Neutrophil (primary cell): ENCODE measurements around the gene PACSIN1.

Experiments used
- H3K27ac ChIP-seq: fragments of 200-600 bp; sonication (generic); 2 replicates; pipeline ENCODE4 v1.5.1; 2016; ENCODE audit warnings: mild to moderate bottlenecking, moderate library complexity
- H3K27me3 ChIP-seq: fragments of 200-600 bp; sonication (generic); 2 replicates; pipeline ENCODE4 v1.6.0; 2016; ENCODE audit warnings: mild to moderate bottlenecking
- H3K36me3 ChIP-seq: fragments of 200-600 bp; sonication (generic); 2 replicates; pipeline ENCODE4 v1.5.1; 2017
- H3K4me1 ChIP-seq, 2 experiments: fragments of 200-600 bp in 1 of 2; sonication (generic) in 1 of 2; 1 replicate in 1 of 2; 2 replicates in 1 of 2; pipeline versions ENCODE4 v1.5.1 to v1.6.1; 2013 to 2016; ENCODE audit warnings: low read depth in 1 of 2, low read length in 1 of 2, mild to moderate bottlenecking in 1 of 2, moderate library complexity in 1 of 2; ENCODE audit not compliant: control insufficient read depth in 1 of 2, insufficient read depth in 1 of 2
- H3K4me3 ChIP-seq, 2 experiments: fragments of 200-600 bp in 1 of 2; sonication (generic) in 1 of 2; 1 replicate in 1 of 2; 2 replicates in 1 of 2; pipeline ENCODE4 v1.5.1; 2013 to 2016; ENCODE audit warnings: low read depth in 1 of 2, low read length in 1 of 2, mild to moderate bottlenecking in 1 of 2, moderate library complexity in 1 of 2
- H3K9me3 ChIP-seq: fragments of 200-600 bp; sonication (generic); 2 replicates; pipeline ENCODE4 v1.5.1; 2016
- TF ChIP-seq, protein P1 (sequence below): fragments of 200-600 bp; sonication (generic); IDR thresholded peaks from 2 replicates; pipeline ENCODE4 v1.5.1; 2016; ENCODE audit warnings: antibody characterized with exemption

Gene PACSIN1

GRCh38 chr6:34560366-34561226, 94.7 kb downstream of the PACSIN1 start:
- TF ChIP-seq, protein P1, sequence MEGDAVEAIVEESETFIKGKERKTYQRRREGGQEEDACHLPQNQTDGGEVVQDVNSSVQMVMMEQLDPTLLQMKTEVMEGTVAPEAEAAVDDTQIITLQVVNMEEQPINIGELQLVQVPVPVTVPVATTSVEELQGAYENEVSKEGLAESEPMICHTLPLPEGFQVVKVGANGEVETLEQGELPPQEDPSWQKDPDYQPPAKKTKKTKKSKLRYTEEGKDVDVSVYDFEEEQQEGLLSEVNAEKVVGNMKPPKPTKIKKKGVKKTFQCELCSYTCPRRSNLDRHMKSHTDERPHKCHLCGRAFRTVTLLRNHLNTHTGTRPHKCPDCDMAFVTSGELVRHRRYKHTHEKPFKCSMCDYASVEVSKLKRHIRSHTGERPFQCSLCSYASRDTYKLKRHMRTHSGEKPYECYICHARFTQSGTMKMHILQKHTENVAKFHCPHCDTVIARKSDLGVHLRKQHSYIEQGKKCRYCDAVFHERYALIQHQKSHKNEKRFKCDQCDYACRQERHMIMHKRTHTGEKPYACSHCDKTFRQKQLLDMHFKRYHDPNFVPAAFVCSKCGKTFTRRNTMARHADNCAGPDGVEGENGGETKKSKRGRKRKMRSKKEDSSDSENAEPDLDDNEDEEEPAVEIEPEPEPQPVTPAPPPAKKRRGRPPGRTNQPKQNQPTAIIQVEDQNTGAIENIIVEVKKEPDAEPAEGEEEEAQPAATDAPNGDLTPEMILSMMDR = no peak
- H3K27me3 ChIP-seq = no peaks in the 10 kb centered on the region
- H3K4me3 ChIP-seq = no peak overlapping the region
- no peaks in the 10 kb centered on the region for H3K9me3 ChIP-seq
- no peak overlapping the region for H3K27ac ChIP-seq
- no peaks in the 10 kb centered on the region for H3K36me3 ChIP-seq
- no peaks in the 10 kb centered on the region for H3K4me1 ChIP-seq

DNA sequence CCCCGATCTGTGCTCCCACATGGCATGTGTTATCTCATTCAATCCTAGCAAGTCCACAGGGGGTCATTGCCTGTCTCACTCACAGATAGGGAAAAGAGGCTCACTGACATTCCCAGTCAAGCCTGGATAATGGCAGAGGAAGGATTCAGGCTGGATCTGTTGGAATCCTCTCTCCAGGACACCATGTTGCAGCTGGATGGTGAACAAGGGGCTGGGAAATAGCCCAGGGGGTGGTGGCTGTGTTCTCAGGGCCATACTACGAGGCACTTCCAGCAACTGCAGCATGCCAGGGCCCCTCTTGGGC, 95.3 kb downstream of the PACSIN1 start:
- Histone ChIP-seq H3K4me3 (no peak overlapping the region), H3K27me3 (no peaks in the 10 kb centered on the region), H3K27ac (no peak overlapping the region), H3K9me3 (no peaks in the 10 kb centered on the region), H3K4me1 (no peaks in the 10 kb centered on the region), H3K36me3 (no peaks in the 10 kb centered on the region)
- TF ChIP-seq, protein P1 = no peak

DNA sequence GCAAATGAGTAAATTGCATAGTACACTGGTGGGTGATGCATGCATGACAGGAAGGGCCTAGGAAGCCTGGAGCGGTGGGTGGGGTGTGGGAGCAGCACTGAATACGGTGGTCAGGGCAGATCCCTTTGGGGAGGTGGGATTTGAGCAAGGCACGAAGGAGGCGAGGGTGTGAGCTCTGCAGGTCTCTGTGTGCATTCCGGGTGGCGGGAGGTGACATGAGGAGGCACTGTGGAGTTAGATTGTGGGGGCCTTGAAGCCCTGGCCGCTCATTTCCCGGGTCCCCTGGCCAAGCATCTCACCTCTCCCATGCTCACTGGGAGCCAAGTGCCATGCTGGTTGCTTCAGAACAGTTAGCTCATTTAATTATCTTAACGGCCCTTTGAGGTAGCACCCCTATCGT, 96.5 kb downstream of the PACSIN1 start:
- no peak overlapping the region for H3K4me3 ChIP-seq
- H3K36me3 ChIP-seq = no peaks in the 10 kb centered on the region
- TF ChIP-seq, protein P1 = no peak
- no peaks in the 10 kb centered on the region for H3K9me3 ChIP-seq
- no peaks in the 10 kb centered on the region for H3K27me3 ChIP-seq
- H3K4me1 ChIP-seq = no peaks in the 10 kb centered on the region
- no peak overlapping the region for H3K27ac ChIP-seq

DNA sequence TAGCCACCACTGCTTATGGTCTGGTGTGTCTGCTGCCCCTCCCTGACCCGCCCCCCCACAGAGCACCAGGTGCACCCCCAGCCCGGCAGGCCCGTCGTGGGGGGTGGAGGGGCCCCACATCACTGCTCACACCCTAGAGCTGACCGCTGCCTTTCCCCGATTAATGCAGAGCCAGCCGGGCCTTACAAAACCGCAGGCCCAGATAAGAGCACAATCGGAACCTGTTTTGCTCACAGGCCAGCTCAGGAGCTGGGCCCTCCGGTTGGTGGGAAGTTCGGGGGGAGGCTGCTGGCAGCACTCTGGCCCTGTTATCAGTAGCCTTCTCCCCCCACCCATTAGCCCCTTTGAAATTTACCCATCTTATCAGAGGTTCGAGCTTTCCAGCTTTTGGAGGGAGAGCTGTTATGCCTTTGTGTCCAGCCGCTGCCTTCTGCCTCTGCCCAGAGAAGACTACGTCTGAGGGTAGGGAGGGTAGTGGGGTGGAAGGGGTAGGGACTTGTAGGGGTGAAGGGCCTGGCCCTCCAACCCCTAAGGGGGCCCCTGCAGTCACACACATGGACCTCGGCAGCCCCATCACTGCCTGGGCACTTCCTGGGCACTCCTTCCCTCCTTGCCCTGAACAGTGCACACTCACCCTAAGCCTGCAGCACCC, 97.1 kb downstream of the PACSIN1 start:
- Histone ChIP-seq H3K27me3 (no peaks in the 10 kb centered on the region), H3K27ac (no peak overlapping the region), H3K4me3 (no peak overlapping the region), H3K36me3 (no peaks in the 10 kb centered on the region), H3K4me1 (no peaks in the 10 kb centered on the region), H3K9me3 (no peaks in the 10 kb centered on the region)
- TF ChIP-seq, protein P1 = no peak

- no peak overlapping the region for H3K27ac ChIP-seq
- no peak overlapping the region for H3K4me3 ChIP-seq
- H3K27me3 ChIP-seq = peaks cover 4% of the 10 kb centered on the region
- TF ChIP-seq, protein P1 = no peak
- H3K36me3 ChIP-seq = no peaks in the 10 kb centered on the region
- H3K4me1 ChIP-seq = no peaks in the 10 kb centered on the region
- H3K9me3 ChIP-seq = no peaks in the 10 kb centered on the region
These were observed 97.6 kb downstream of the PACSIN1 start for GRCh38 chr6:34563513-34563870.
